ENCODE data around the gene CPNE9.

GRCh38 chr3:9760779-9761505 lies 57.3 kb downstream of the CPNE9 start:
- TF ChIP-seq EZH2 (IDR thresholded peaks at IDR 0.05; ENCODE audit: borderline replicate concordance, low read length) (no peak), CTCF (IDR thresholded peaks at IDR 0.05; ENCODE audit: low read length) (no peak)
